GM10266 (cell line): Measurements from ENCODE around the gene POLH.
"Not testable (repeated sequence)": the region's sequence is repeated elsewhere in the genome, so short reads cannot be mapped to it uniquely, and the experiment has no call there.

ENCODE experiments used
- DNase-seq: peaks from one replicate; pipeline ENCODE4 v3.0.0; 2012; ENCODE audit errors: extremely low spot score
- CTCF ChIP-seq: IDR thresholded peaks from 2 replicates; pipeline ENCODE4 v1.5.1; 2012; ENCODE audit warnings: mild to moderate bottlenecking, low read depth; ENCODE audit not compliant: control insufficient read depth, insufficient read depth; ENCODE audit errors: missing control alignments

Gene POLH

DNA sequence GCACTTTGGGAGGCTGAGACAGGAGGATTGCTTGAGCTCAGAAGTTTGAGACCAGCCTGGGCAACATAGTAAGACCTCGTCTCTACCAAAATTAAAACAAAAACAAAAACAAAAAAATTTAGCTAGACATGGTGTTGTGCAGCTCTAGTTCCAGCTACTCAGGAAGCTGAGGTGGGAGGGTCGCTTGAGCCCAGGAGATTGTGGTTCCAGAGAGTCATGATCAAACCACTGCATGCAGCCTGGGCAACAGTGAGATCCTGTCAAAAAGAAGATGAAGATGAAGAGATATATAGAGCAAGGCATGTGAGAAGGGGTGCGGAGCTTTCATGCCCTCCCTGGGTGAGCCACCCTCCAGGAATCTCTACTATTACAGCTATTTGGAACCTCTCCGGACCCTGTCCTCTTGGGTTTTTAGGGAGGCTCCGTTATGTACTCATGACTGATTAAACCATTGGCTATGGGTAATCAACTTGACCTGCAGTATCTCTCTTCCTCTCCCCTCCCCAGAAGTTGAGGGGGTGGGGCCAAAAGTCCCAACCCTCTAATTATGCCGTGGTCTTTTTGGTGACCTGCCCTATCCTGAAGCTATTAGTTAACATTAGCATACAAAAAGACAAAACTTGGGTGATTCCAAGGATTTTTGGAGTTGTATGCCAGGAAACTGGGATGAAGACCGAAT is 9.0 kb downstream of the POLH start:
- DNase-seq, result no peak
- no peak for TF ChIP-seq CTCF

- no peak for TF ChIP-seq CTCF
Measured at GRCh38 chr6:43588194-43588593, 12.2 kb downstream of the POLH start.

DNA sequence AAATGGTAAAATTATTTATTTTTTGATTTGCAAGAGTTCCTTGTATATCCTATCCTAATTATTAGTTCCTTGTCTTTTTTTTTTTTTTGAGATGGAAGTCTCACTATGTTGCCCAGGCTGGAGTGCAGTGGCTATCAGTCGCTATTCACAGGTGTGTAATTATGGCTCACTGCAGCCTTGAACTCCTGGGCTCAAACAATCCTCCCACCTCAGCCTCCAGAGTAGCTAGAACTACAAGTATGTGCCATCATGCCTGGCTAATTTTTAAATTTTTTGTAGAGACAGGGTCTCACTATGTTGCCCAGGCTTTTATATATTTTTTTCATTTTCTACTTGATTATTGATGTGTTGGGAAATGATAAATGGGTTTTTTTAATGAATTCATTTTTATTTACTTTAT is 13.6 kb downstream of the POLH start:
- DNase-seq, result not testable (repeated sequence)

More at GRCh38 chr6:43588194-43588593, 12.2 kb downstream of the POLH start:
- DNase-seq, result no peak

GRCh38 chr6:43593938-43594337 is 18.0 kb downstream of the POLH start:
- no peak for DNase-seq
- no peak for TF ChIP-seq CTCF

GRCh38 chr6:43600595-43600994 is 24.6 kb downstream of the POLH start:
- no peak for DNase-seq
- no peak for TF ChIP-seq CTCF

DNA sequence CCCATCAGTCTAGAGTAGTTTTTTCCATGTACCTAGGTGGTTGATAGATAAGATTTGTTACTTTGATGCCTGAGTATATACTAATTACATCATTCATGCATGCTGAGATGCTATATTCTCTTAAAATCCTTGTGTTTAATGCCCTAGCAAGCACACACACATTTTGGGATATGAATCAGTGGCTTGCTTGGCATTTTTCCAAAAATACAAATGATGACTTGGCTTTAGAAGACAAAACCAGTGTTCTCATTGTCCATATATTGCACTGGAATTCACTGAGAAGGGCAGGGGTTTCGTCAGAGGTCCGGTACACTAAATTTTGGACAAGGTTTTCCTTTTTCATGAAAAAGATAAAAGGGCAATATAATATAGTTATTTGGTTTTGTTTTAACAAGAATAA is 28.2 kb downstream of the POLH start:
- no peak for TF ChIP-seq CTCF
- DNase-seq, result no peak

DNA sequence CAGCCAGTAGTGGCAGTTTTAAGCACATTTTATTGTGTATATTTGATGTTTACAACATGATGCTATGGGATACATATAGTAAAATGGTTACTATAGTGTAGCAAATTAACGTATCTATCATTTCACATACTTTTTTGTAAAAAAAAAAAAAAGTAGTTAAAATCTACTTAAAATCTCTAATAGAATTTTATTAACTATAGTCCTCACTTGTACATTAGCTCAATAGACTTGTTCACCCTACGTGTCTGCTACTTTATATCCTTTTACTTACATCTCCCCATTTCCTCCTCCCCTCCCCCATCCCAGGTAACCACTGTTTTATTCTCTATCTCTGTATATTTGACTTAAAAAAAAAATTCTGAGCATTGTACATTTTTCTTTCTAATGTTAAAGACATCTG is 30.0 kb downstream of the POLH start:
- no peak for DNase-seq
- TF ChIP-seq CTCF, result no peak

DNA sequence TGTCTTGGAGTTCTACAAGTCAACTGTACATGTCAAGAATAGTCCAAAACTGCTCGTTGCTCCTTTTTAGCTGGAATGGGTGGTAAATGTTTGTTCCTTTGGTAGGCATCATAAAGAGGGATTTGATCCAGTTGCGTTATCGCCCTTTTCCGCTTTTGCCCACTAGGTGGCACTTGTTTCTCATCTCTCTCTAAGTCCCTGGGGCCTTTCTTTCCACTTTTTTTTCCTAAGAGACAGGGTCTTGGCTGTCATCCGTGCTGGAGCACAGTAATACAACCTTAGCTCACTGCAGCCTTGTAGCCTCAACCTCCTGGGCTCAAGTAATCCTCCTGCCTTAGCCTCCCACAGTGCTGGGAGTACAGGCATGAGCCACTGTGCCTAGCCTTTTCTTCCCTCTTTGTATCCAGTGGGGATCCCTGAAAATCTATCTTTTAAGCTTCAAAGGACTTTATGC is 32.4 kb downstream of the POLH start:
- peak; percentile 70 for TF ChIP-seq CTCF
- DNase-seq, result peak; percentile 63
